Hematopoietic multipotent progenitor cell treated with erythropoietin and hydrocortisone succinate and interleukin-3 and kit ligand, for 6 days (in vitro differentiated cells): Measurements from ENCODE around the gene TLE3.
A peak's percentile ranks its signal among the peaks of the same experiment; 100 is the strongest.

Experiments
- DNase-seq: peaks from one replicate; pipeline ENCODE4 v3.0.0-alpha.2; 2015

The TLE3 gene

GRCh38 chr15:70061696-70062270, 35.9 kb downstream of the TLE3 start:
- no peak for DNase-seq

GRCh38 chr15:70060993-70061305, 36.8 kb downstream of the TLE3 start:
- DNase-seq: no peak

- no peak for DNase-seq
Measured at GRCh38 chr15:70060214-70060992, 37.3 kb downstream of the TLE3 start.

GRCh38 chr15:70059476-70060213, 38.1 kb downstream of the TLE3 start:
- DNase-seq: no peak

GRCh38 chr15:70058642-70059360, 38.9 kb downstream of the TLE3 start:
- no peak for DNase-seq

GRCh38 chr15:70057931-70058641, 39.6 kb downstream of the TLE3 start:
- DNase-seq: no peak

- no peak for DNase-seq
Measured at GRCh38 chr15:70056091-70056680, 41.5 kb downstream of the TLE3 start.

- peak; percentile 23 for DNase-seq
Measured at GRCh38 chr15:70055601-70056051, 42.1 kb downstream of the TLE3 start.

- DNase-seq: no peak
Measured at GRCh38 chr15:70054884-70055387, 42.8 kb downstream of the TLE3 start.

GRCh38 chr15:70054366-70054765, 43.4 kb downstream of the TLE3 start:
- DNase-seq: no peak

- no peak for DNase-seq
Measured at GRCh38 chr15:70053716-70054229, 43.9 kb downstream of the TLE3 start.

GRCh38 chr15:70053001-70053715, 44.6 kb downstream of the TLE3 start:
- no peak for DNase-seq

GRCh38 chr15:70051948-70052633, 45.6 kb downstream of the TLE3 start:
- DNase-seq: no peak

- no peak for DNase-seq
Measured at GRCh38 chr15:70050970-70051369, 46.7 kb downstream of the TLE3 start.

GRCh38 chr15:70050441-70050840, 47.3 kb downstream of the TLE3 start:
- no peak for DNase-seq

- no peak for DNase-seq
Measured at GRCh38 chr15:70049701-70050301, 47.9 kb downstream of the TLE3 start.

GRCh38 chr15:70048578-70049514, 48.9 kb downstream of the TLE3 start:
- no peak for DNase-seq

GRCh38 chr15:70048198-70048565, 49.5 kb downstream of the TLE3 start:
- DNase-seq: no peak
